Measurements from ENCODE around the gene PDK2.
A peak's percentile ranks its signal among the peaks of the same experiment; 100 is the strongest.

Gene PDK2

GRCh38 chr17:50150354-50151040 lies 55.3 kb downstream of the PDK2 start, which contains the start of gene PPP1R9B:
PPP1R9B (minus strand) TSS chr17:50150677; CDS start chr17:50150513, 164 bp downstream.
- FAIRE-seq = no peak
- DNase-seq (ENCODE audit: insufficient read length, low spot score) = no peak
- TF ChIP-seq POLR2A (IDR thresholded peaks at IDR 0.05; ENCODE audit: low read depth, low read length) = no peak

- TF ChIP-seq POLR2A (IDR thresholded peaks at IDR 0.05; ENCODE audit: low read depth, low read length) = peak; percentile 65
- DNase-seq (ENCODE audit: insufficient read length, low spot score) (peak; percentile 99), FAIRE-seq (no peak)
These were observed 56.1 kb downstream of the PDK2 start for GRCh38 chr17:50151041-50151936.

GRCh38 chr17:50151937-50152547 lies 56.9 kb downstream of the PDK2 start:
- no peak for TF ChIP-seq POLR2A (IDR thresholded peaks at IDR 0.05; ENCODE audit: low read depth, low read length)
- FAIRE-seq = no peak
- peak; percentile 98 for DNase-seq (ENCODE audit: insufficient read length, low spot score)

- TF ChIP-seq POLR2A (IDR thresholded peaks at IDR 0.05; ENCODE audit: low read depth, low read length) = no peak
- FAIRE-seq (no peak), DNase-seq (ENCODE audit: insufficient read length, low spot score) (no peak)
These were observed 57.6 kb downstream of the PDK2 start for GRCh38 chr17:50152736-50153135.

- FAIRE-seq = no peak
These were observed 58.8 kb downstream of the PDK2 start for GRCh38 chr17:50153650-50154575.

GRCh38 chr17:50154604-50155003 lies 59.5 kb downstream of the PDK2 start:
- no peak for DNase-seq (ENCODE audit: insufficient read length, low spot score)
- TF ChIP-seq POLR2A (IDR thresholded peaks at IDR 0.05; ENCODE audit: low read depth, low read length) = no peak
- no peak for FAIRE-seq

More at GRCh38 chr17:50153650-50154575, 58.8 kb downstream of the PDK2 start:
- DNase-seq (ENCODE audit: insufficient read length, low spot score) = no peak
- TF ChIP-seq POLR2A (IDR thresholded peaks at IDR 0.05; ENCODE audit: low read depth, low read length) = no peak

- no peak for TF ChIP-seq POLR2A (IDR thresholded peaks at IDR 0.05; ENCODE audit: low read depth, low read length)
- FAIRE-seq (no peak), DNase-seq (ENCODE audit: insufficient read length, low spot score) (no peak)
These were observed 60.1 kb downstream of the PDK2 start for GRCh38 chr17:50155115-50155819.

GRCh38 chr17:50157891-50158290 lies 62.7 kb downstream of the PDK2 start:
- FAIRE-seq (no peak), DNase-seq (ENCODE audit: insufficient read length, low spot score) (no peak)
- no peak for TF ChIP-seq POLR2A (IDR thresholded peaks at IDR 0.05; ENCODE audit: low read depth, low read length)

GRCh38 chr17:50161023-50161910 lies 66.1 kb downstream of the PDK2 start:
- peak; percentile 52 for FAIRE-seq
- DNase-seq (ENCODE audit: insufficient read length, low spot score) = peak; percentile 99
- peak; percentile 83 for TF ChIP-seq POLR2A (IDR thresholded peaks at IDR 0.05; ENCODE audit: low read depth, low read length)
